Measurements from ENCODE around the gene EML6. TPM values are rescaled to one million over a fixed set of nuclear protein-coding genes. Genes with fewer than 3 reads are reported as not detected.

EML6 gene
- total and polyA plus RNA-seq, 2 of the 13 experiments (the other 11 are each of a cell fraction or from before 2014, with no cell fraction given): 17.2 to 32.4 TPM

GRCh38 chr2:54723131-54723995, at the start of gene EML6 (continued):
- TF ChIP-seq, protein P1, sequence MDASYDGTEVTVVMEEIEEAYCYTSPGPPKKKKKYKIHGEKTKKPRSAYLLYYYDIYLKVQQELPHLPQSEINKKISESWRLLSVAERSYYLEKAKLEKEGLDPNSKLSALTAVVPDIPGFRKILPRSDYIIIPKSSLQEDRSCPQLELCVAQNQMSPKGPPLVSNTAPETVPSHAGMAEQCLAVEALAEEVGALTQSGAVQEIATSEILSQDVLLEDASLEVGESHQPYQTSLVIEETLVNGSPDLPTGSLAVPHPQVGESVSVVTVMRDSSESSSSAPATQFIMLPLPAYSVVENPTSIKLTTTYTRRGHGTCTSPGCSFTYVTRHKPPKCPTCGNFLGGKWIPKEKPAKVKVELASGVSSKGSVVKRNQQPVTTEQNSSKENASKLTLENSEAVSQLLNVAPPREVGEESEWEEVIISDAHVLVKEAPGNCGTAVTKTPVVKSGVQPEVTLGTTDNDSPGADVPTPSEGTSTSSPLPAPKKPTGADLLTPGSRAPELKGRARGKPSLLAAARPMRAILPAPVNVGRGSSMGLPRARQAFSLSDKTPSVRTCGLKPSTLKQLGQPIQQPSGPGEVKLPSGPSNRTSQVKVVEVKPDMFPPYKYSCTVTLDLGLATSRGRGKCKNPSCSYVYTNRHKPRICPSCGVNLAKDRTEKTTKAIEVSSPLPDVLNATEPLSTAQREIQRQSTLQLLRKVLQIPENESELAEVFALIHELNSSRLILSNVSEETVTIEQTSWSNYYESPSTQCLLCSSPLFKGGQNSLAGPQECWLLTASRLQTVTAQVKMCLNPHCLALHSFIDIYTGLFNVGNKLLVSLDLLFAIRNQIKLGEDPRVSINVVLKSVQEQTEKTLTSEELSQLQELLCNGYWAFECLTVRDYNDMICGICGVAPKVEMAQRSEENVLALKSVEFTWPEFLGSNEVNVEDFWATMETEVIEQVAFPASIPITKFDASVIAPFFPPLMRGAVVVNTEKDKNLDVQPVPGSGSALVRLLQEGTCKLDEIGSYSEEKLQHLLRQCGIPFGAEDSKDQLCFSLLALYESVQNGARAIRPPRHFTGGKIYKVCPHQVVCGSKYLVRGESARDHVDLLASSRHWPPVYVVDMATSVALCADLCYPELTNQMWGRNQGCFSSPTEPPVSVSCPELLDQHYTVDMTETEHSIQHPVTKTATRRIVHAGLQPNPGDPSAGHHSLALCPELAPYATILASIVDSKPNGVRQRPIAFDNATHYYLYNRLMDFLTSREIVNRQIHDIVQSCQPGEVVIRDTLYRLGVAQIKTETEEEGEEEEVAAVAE (CRISPR knock-in tag; IDR thresholded peaks at IDR 0.05; ENCODE audit: borderline replicate concordance): peak; percentile 57; the same call in 1 of the 2 replicates
- TF ChIP-seq GATAD1 (CRISPR knock-in tag; IDR thresholded peaks at IDR 0.05) (peak; percentile 89), ZNF362 (CRISPR knock-in tag; IDR thresholded peaks at IDR 0.05; ENCODE audit: borderline replicate concordance) (peak; percentile 17; the same call in 1 of the 2 replicates), ZNF891 (CRISPR knock-in tag; IDR thresholded peaks at IDR 0.05) (peak; percentile 98), ZNF616 (CRISPR knock-in tag; IDR thresholded peaks at IDR 0.05; ENCODE audit: low read depth) (0 out of 2 replicates have a peak, but pooled peaks have one; percentile 26), MNT (IDR thresholded peaks at IDR 0.05) (peak; percentile 61), ZNF678 (CRISPR knock-in tag; IDR thresholded peaks at IDR 0.05) (peak; percentile 69; the same call in 1 of the 2 replicates), ZNF570 (CRISPR knock-in tag; IDR thresholded peaks at IDR 0.05; ENCODE audit: borderline replicate concordance) (0 out of 2 replicates have a peak, but pooled peaks have one; percentile 52), ZFYVE20 (CRISPR knock-in tag; IDR thresholded peaks at IDR 0.05; ENCODE audit: borderline replicate concordance, low read depth) (peak; percentile 76; the same call in 1 of the 2 replicates), SRF (IDR thresholded peaks at IDR 0.05; ENCODE audit: low read depth, low read length) (0 out of 2 replicates have a peak, but pooled peaks have one; percentile 73)
- TF ChIP-seq, protein P2, sequence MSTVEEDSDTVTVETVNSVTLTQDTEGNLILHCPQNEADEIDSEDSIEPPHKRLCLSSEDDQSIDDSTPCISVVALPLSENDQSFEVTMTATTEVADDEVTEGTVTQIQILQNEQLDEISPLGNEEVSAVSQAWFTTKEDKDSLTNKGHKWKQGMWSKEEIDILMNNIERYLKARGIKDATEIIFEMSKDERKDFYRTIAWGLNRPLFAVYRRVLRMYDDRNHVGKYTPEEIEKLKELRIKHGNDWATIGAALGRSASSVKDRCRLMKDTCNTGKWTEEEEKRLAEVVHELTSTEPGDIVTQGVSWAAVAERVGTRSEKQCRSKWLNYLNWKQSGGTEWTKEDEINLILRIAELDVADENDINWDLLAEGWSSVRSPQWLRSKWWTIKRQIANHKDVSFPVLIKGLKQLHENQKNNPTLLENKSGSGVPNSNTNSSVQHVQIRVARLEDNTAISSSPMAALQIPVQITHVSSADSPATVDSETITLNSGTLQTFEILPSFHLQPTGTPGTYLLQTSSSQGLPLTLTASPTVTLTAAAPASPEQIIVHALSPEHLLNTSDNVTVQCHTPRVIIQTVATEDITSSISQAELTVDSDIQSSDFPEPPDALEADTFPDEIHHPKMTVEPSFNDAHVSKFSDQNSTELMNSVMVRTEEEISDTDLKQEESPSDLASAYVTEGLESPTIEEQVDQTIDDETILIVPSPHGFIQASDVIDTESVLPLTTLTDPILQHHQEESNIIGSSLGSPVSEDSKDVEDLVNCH (CRISPR knock-in tag; IDR thresholded peaks at IDR 0.05): no peak
